Upper lobe of left lung (tissue), 6 donors: ENCODE results near the gene CYP4V2. TPM values are rescaled to one million over a fixed set of nuclear protein-coding genes. Genes with fewer than 3 reads are reported as not detected.

ENCODE experiments used
- ATAC-seq, 2 donors: fragments of 200-7000 bp; cut with Tn5 transposase; one replicate each; pipeline ENCODE4 v1.9.1; 2022; ENCODE audit warnings: mild to moderate bottlenecking in 2 of 2, moderate library complexity in 2 of 2; ENCODE audit not compliant: low FRiP score in 2 of 2
- DNase-seq, 2 donors: peaks; one replicate each; pipeline ENCODE4 v3.0.0-alpha.2; 2019 to 2020
- H3K27ac ChIP-seq, 4 donors: fragments of 200-600 bp; sonication (generic); one replicate each; pipeline ENCODE4 v1.5.1; 2016 to 2019
- H3K27me3 ChIP-seq, 4 donors: fragments of 200-600 bp; sonication (generic); one replicate each; pipeline ENCODE4 v1.5.1; 2017 to 2019
- H3K36me3 ChIP-seq, 4 donors: fragments of 200-600 bp; sonication (generic); one replicate each; pipeline ENCODE4 v1.5.1; 2016 to 2019
- H3K4me1 ChIP-seq, 4 donors: fragments of 200-600 bp; sonication (generic); one replicate each; pipeline ENCODE4 v1.5.1; 2018 to 2019
- H3K4me3 ChIP-seq, 4 donors: fragments of 200-600 bp; sonication (generic); one replicate each; pipeline ENCODE4 v1.5.1; 2017 to 2019; ENCODE audit warnings: mild to moderate bottlenecking in 2 of 4, moderate library complexity in 1 of 4
- H3K9me3 ChIP-seq, 4 donors: fragments of 200-600 bp; sonication (generic); one replicate each; pipeline ENCODE4 v1.5.1; 2018 to 2019
- EP300 ChIP-seq, 4 donors: sonication (generic); formaldehyde crosslinking; IDR thresholded peaks; one replicate each; pipeline ENCODE4 v1.5.1; 2017; ENCODE audit warnings: antibody characterized with exemption in 4 of 4, control low read depth in 2 of 4
- POLR2A ChIP-seq, 4 donors: fragments of 450-650 bp; IDR thresholded peaks; one replicate each; pipeline ENCODE4 v1.5.1; 2016 to 2017; ENCODE audit warnings: antibody characterized with exemption in 4 of 4, mild to moderate bottlenecking in 2 of 4
- POLR2AphosphoS5 ChIP-seq, 2 donors: sonication (generic); formaldehyde crosslinking; IDR thresholded peaks; one replicate each; pipeline ENCODE4 v1.5.1; 2017; ENCODE audit warnings: antibody characterized with exemption in 2 of 2
- WGBS, 2 donors: methylation state at CpG; one replicate each; pipeline ENCODE4 v1.1.5; 2017 to 2018; 5-methylcytosine and 5-hydroxymethylcytosine counted together
- total RNA-seq, 6 donors: library from RNA; depleted of rRNA in 4 of 6; stranded (reverse); fragments of >200 nt in 4 of 6; gene quantifications; one replicate each; pipeline versions ENCODE4 v1.1.0 to v1.2.1, GENCODE V29; 2016 to 2021
- TF ChIP-seq, protein P1 (sequence below), 6 experiments: fragments of 450-650 bp in 4 of 6; fragments of 200-600 bp in 2 of 6; sonication (generic) in 2 of 6; IDR thresholded peaks; one replicate each; pipeline ENCODE4 v1.5.1; 2016 to 2019; ENCODE audit warnings: antibody characterized with exemption in 6 of 6
- donor health status: DM: no; HTN: no; CAD: no; lungs with moderate emphysema.
- donor health status: DM: no; HTN: yes; CAD: no; lungs with severe emphysema.

The CYP4V2 gene
- total RNA-seq, 6 donors from 2014 or later: 30.7 to 44.7 (median 33.1) TPM

GRCh38 chr4:186148336-186148975, 42.9 kb upstream of the CYP4V2 start:
- Histone ChIP-seq H3K4me3 (no peak overlapping the region), H3K27me3 (no peaks in the 10 kb centered on the region), H3K27ac (no peak overlapping the region), H3K9me3 (no peaks in the 10 kb centered on the region), H3K36me3 (peaks cover 0 to under 1% (median 0%) of the 10 kb centered on the region in 4 donors), H3K4me1 (peaks cover 7 to 16% (median 13%) of the 10 kb centered on the region in 4 donors)
- DNase-seq (no peak), ATAC-seq (no peak)
- TF ChIP-seq, protein P1, sequence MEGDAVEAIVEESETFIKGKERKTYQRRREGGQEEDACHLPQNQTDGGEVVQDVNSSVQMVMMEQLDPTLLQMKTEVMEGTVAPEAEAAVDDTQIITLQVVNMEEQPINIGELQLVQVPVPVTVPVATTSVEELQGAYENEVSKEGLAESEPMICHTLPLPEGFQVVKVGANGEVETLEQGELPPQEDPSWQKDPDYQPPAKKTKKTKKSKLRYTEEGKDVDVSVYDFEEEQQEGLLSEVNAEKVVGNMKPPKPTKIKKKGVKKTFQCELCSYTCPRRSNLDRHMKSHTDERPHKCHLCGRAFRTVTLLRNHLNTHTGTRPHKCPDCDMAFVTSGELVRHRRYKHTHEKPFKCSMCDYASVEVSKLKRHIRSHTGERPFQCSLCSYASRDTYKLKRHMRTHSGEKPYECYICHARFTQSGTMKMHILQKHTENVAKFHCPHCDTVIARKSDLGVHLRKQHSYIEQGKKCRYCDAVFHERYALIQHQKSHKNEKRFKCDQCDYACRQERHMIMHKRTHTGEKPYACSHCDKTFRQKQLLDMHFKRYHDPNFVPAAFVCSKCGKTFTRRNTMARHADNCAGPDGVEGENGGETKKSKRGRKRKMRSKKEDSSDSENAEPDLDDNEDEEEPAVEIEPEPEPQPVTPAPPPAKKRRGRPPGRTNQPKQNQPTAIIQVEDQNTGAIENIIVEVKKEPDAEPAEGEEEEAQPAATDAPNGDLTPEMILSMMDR (IDR thresholded peaks at IDR 0.05): no peak
- no peak for TF ChIP-seq EP300 (IDR thresholded peaks at IDR 0.05)
- no peak for TF ChIP-seq POLR2AphosphoS5 (IDR thresholded peaks at IDR 0.05)
- no peak for TF ChIP-seq POLR2A (IDR thresholded peaks at IDR 0.05)
- WGBS, 2 donors: 64 to 79% methylated on average over 1 of the region's 1 CpG

DNA sequence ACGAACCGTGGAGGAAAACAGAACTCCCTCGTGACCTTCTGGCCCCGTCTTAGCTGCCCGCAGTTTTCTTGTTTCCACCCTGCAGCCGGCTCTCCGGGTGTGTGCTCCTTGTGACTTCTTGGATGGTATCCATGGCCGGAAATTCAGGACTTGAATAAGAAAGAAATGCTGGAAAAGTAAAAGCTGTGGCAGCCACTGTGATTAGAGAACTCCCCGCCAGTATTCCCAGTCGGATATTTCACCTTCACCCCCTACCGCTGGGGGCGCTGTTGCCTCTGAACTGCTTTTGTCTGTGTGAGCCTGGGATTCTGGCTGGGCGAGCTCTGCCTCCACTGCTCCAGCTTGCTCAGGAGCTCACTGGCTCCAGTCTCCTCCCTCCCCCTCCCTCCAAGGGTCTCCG, 41.5 kb upstream of the CYP4V2 start:
- H3K4me3 ChIP-seq: peak overlapping the region in 2 of 4 donors; percentile 9 to 23
- ATAC-seq: peak in 1 of 2 donors; percentile 56
- no peak for TF ChIP-seq POLR2A (IDR thresholded peaks at IDR 0.05)
- TF ChIP-seq POLR2AphosphoS5 (IDR thresholded peaks at IDR 0.05): no peak
- TF ChIP-seq EP300 (IDR thresholded peaks at IDR 0.05): no peak
- TF ChIP-seq, protein P1 (IDR thresholded peaks at IDR 0.05): peak in 3 of 6 experiments; percentile 35 to 75 (median 44)
- H3K27me3 ChIP-seq: no peaks in the 10 kb centered on the region
- DNase-seq: no peak
- H3K36me3 ChIP-seq: peaks cover 0 to 9% (median 2%) of the 10 kb centered on the region in 4 donors
- H3K27ac ChIP-seq: peak overlapping the region in 1 of 4 donors; percentile 30
- 48 to 53% methylated on average over 13 to 14 of the region's 14 CpGs for WGBS, 2 donors
- no peaks in the 10 kb centered on the region for H3K9me3 ChIP-seq
- H3K4me1 ChIP-seq: peaks cover 0 to 8% (median 5%) of the 10 kb centered on the region in 4 donors

DNA sequence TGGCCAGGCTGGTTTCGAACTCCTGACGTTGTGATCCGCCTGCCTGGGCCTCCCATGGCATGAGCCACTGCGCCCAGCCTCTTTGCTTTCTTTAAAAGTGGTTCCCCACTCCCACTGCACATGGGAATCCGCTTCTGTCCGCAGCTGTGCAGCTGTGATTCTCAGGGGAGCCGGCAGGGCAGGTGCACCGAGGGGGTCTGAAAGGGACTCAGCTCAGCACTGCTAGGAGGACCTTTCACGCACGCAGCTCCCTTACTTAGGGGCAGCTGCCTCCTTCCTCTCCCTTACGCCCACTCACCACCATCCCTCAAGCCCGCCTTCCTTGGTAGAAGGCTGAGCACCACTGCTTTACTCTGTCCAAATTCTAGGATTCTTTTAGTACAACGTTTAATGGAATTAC, 40.4 kb upstream of the CYP4V2 start:
- H3K27me3 ChIP-seq: no peaks in the 10 kb centered on the region

GRCh38 chr4:186151499-186151898, 39.9 kb upstream of the CYP4V2 start:
- H3K27ac ChIP-seq: no peak overlapping the region
- no peak for TF ChIP-seq POLR2AphosphoS5 (IDR thresholded peaks at IDR 0.05)
- TF ChIP-seq, protein P1 (IDR thresholded peaks at IDR 0.05): no peak
- no peak for TF ChIP-seq POLR2A (IDR thresholded peaks at IDR 0.05)
- TF ChIP-seq EP300 (IDR thresholded peaks at IDR 0.05): no peak
- no peaks in the 10 kb centered on the region for H3K9me3 ChIP-seq
- peaks cover 0 to 16% (median 4%) of the 10 kb centered on the region in 4 donors for H3K36me3 ChIP-seq
- no peaks in the 10 kb centered on the region for H3K4me1 ChIP-seq
- no peak for DNase-seq
- H3K4me3 ChIP-seq: no peak overlapping the region
- no peaks in the 10 kb centered on the region for H3K27me3 ChIP-seq
- ATAC-seq: no peak
- 88 to 93% methylated on average over 7 of the region's 7 CpGs for WGBS, 2 donors

More for the DNA sequence above, 40.4 kb upstream of the CYP4V2 start:
- DNase-seq (no peak), ATAC-seq (peak in 1 of 2 donors; percentile 24)
- H3K4me3 ChIP-seq: no peak overlapping the region
- H3K4me1 ChIP-seq: no peaks in the 10 kb centered on the region
- no peak overlapping the region for H3K27ac ChIP-seq
- 92 to 93% methylated on average over 13 of the region's 13 CpGs for WGBS, 2 donors
- peaks cover 0 to 10% (median 3%) of the 10 kb centered on the region in 4 donors for H3K36me3 ChIP-seq
- no peaks in the 10 kb centered on the region for H3K9me3 ChIP-seq
- TF ChIP-seq POLR2A (IDR thresholded peaks at IDR 0.05): no peak
- TF ChIP-seq EP300 (IDR thresholded peaks at IDR 0.05): no peak
- TF ChIP-seq POLR2AphosphoS5 (IDR thresholded peaks at IDR 0.05): no peak
- TF ChIP-seq, protein P1 (IDR thresholded peaks at IDR 0.05): no peak
